G401.6 (cell line): ENCODE results near the gene ZFAND3.
"Not testable (repeated sequence)": the region's sequence is repeated elsewhere in the genome, so short reads cannot be mapped to it uniquely, and the experiment has no call there.

Experiments used
- FAIRE-seq: peaks from 2 replicates; lab custom pipeline; 2012; peaks lifted over from hg19 to GRCh38; lab: Jason Lieb, UNC

The ZFAND3 gene

DNA sequence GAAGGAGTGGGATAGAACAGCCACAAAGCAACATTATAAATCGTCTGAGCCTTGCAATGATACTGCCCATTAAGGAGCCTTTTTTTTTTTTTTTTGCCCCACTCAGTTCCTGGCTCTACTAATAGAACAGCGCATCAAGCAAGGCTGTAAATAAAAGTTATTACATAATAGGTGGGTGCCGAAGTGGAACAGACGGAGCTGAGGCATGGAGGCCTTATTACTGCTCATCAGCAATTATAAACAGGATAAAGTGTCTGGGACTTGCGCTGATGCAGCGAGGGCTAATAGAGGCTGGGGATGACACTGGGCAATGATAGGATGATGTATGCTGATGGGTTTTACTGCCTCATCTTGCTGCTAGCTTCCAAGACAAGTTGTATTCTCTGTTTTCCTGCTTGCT is 272.1 kb downstream of the ZFAND3 start:
- FAIRE-seq, result no peak

DNA sequence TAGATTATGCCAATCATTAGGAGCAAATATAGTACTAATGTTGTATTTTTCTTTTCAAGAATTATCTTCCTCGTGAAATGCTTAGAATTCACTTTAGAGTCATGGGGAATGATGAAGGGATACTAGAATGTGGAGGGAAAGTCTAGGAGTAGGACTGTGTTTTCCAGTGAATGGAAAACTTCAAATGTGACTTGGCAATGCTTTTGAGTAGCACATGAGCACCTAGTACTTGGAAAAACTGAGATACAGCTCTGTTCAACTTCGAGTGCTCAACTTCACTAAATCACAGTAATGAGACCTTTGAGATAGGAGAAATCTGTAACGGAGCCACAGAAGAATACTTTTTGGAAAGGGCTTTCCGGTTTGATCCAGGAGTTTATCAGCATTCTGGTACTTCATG is 272.9 kb downstream of the ZFAND3 start:
- no peak for FAIRE-seq

- no peak for FAIRE-seq
Measured at GRCh38 chr6:38092964-38093363, 273.4 kb downstream of the ZFAND3 start.

GRCh38 chr6:38095054-38095453 is 275.5 kb downstream of the ZFAND3 start:
- FAIRE-seq, result no peak

- FAIRE-seq, result no peak
Measured at GRCh38 chr6:38099221-38099620, 279.7 kb downstream of the ZFAND3 start.

- no peak for FAIRE-seq
Measured at GRCh38 chr6:38100380-38100779, 280.9 kb downstream of the ZFAND3 start.

- FAIRE-seq, result no peak
Measured at GRCh38 chr6:38103921-38104320, 284.4 kb downstream of the ZFAND3 start.

- FAIRE-seq, result no peak
Measured at GRCh38 chr6:38105066-38105465, 285.5 kb downstream of the ZFAND3 start.

GRCh38 chr6:38107073-38107472 is 287.5 kb downstream of the ZFAND3 start:
- no peak for FAIRE-seq

DNA sequence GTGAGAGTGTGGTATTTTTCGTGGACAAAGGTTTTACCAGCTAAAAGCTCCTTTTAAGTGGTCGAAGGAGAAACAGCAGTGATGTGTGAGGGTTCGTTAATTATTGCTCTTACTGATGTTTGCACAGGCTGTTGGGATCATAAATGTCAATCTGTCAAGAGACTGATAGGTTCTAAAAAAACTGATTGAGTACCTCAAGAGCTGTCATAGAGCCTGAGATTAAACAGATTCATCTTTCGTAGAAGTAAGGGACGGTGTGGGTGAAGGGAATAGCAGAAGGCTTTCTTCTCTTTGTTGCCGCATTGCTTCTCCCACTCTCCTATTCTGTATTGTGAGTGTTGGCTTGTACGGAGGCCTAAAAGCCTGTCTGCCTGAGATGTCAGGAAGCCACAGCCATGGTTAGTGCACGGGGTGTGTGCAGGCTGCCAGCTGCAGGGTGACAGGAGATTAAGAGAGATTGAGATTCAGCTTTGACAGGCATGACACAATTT is 291.0 kb downstream of the ZFAND3 start:
- FAIRE-seq, result no peak

- no peak for FAIRE-seq
Measured at GRCh38 chr6:38112181-38112580, 292.7 kb downstream of the ZFAND3 start.

DNA sequence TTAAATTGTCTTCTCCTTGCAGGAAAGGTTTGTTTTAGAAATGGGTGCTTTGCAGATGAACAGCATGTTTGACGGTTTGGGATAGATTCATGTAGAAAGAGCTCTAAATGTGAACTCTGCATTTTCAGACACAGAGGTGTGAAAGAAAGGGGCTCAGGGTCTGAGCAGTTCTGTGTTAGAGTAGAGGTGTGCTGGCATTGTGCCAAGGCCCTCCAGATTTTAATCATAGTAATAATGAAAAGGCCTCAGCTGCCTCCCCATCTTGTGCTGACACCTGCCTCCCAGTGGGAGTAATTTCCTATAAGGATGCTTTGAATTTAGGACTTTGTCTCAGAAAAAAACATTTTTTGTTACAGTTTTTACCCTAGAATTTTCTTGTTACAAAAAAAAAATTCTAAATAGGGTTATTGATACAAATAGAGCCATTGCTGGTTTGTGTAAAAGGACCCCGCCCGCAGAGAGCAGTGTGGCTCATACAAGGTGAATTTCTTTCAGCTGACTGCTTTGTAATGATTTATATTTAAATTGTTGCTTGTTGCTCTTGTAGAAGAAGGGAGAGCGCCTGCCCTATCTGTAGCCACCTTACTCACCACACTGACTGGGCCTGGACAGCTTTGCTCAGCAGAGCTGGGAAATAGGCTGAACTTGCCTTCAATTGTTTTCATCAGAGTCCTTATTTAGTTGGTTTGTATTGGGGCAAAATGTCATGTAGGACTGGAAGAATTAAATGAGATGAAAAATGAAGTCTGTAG is 294.5 kb downstream of the ZFAND3 start:
- FAIRE-seq, result no peak

- no peak for FAIRE-seq
Measured at GRCh38 chr6:38114976-38115625, 295.6 kb downstream of the ZFAND3 start.

DNA sequence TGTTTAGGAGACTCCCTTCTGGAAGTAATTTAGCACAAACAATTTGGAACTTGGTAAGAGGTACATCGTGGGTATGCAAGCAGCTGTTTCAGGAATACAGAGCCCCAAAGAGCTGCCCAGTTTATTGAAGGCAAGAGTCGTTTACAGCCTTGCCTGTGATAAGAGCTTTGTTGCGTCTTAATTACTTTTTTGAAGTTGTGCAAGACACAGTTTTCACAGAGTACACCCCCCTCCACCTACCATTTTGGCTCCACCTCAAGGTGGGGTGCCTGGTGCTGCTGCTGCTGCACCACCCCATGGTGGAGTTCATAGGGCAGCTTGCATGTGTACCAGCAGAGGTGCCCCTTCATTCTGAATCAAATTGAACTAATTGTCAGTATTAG is 296.1 kb downstream of the ZFAND3 start:
- FAIRE-seq, result no peak

DNA sequence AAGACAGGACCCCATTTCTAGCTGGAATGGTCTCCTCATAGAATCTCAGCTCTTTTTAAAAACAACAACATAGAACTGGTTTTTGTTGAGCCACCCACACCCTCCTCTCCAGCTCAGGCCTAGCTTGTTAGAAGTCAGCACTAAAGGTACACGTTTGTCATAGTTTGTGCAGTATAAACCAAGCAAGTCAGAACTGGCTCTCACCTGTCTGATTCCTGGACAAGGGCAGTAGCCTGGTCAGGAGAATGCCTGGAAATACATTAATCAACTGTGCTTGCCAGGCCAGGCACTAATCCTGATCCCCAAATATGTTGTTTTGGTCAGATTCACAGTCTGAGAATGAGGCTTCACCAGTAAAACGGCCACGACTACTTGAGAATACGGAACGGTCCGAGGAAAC is 296.7 kb downstream of the ZFAND3 start:
- FAIRE-seq, result no peak

- no peak for FAIRE-seq
Measured at GRCh38 chr6:38117281-38117680, 297.8 kb downstream of the ZFAND3 start.

DNA sequence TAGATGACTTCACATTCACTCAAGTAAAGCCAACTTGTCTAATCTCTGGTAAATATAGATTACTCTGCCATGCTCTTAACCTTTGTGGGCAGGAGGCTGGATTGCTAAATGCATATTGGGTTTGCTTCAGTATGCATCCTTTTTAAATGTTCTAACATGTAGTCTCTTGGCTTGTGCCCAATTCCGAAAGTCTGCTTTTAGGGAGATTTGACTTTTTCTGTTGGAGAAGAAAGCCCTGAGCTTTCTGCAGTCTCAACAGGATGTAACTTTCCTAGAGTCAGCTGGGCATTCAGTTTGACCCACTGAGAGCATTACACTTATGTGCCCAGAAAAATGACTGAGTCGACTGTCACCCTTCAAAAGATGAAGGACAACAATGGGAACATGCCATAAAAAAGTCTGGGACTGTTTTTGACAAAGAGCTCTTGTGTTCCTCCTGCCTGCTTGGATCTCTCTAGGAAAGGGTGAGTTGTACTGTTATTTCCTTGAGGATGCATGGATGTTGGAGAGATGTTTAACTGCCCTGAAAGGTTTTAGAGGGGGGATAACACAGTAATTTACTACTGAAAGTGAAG is 299.4 kb downstream of the ZFAND3 start:
- no peak for FAIRE-seq

- FAIRE-seq, result no peak
Measured at GRCh38 chr6:38119516-38119915, 300.0 kb downstream of the ZFAND3 start.

GRCh38 chr6:38124224-38124926 is 304.8 kb downstream of the ZFAND3 start:
- not testable (repeated sequence) for FAIRE-seq

DNA sequence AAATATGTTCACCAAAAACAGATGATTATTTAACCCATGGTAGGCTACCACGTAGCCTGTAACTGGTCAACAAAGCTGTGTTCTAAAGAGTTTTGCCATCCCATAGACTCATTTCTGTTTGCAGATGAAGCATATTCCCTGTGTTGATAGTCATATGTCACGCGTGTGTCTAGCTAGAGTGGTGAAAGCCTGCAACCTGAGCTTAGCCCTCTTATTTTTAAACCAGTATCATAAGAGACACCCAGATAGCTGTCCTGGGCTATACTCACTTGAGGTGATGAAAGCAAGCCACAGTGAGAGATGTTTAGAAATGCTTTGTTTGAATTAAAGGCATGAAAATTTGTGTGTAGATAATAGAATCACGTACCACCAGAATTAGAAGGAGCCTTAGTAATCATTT is 307.8 kb downstream of the ZFAND3 start:
- no peak for FAIRE-seq

DNA sequence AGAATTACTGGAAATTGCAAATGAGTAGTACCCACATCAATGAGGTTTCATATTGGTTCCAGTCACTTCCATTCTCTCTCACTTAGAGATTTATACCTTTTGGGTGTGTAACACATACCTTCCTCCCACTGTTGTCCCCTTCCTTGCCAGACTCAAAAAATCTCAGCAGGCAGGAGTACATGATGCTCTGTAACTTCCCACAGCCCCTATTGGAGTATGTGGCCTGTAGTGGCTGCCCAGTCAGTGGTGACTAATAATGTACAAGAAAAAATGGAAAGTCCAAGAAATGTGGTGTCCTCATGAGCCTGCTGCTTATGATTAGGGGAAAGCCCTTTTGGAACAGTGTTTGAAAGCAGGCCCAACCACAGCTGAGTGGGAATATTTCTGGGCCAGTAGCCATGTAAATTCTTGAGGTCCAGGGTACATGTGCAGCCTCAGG is 312.0 kb downstream of the ZFAND3 start:
- no peak for FAIRE-seq

- no peak for FAIRE-seq
Measured at GRCh38 chr6:38133932-38134703, 314.6 kb downstream of the ZFAND3 start.
